ENCODE data around the gene FJX1. TPM values are rescaled to one million over a fixed set of nuclear protein-coding genes. Genes with fewer than 3 reads are reported as not detected.
A peak's percentile ranks its signal among the peaks of the same experiment; 100 is the strongest.
"Not testable (repeated sequence)": the region's sequence is repeated elsewhere in the genome, so short reads cannot be mapped to it uniquely, and the experiment has no call there.

The FJX1 gene
- total RNA-seq, 1 donor from 2014 or later, result 6.3 TPM

DNA sequence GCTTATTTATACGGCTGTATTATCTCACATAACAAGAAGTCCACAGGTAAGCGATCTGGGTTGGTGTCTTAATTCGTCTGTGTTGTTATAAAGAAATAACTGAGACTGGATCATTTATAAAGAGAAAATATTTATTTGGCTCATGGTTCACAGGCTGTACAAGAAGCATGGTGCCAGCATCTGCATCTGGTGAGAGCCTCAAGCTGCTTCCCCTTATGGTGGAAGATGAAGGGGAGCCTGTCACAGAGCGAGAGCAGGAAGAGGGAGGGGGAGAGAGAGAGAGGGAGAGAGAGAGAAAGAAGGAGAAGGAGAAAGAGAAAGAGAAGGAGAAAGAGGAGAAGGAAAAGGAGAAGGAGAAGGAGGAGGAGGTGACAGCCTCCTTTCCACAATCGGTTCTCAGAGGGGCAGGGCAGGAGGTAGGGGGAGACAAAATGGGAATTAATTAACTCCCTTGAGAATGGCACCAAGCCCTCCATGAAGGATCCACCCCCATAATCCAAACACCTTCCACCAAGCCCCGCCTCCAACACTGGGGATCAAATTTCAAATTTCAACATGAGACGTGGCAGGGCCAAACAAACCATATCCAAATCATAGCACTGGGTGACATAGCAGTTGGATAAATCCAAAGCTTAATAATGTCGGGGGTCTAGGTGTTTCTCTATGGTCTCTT is 29.3 kb downstream of the FJX1 start:
- no peaks in the 10 kb centered on the region for H3K4me1 ChIP-seq (ENCODE audit: control insufficient read depth in 3 of 3, insufficient read depth in 3 of 3, low read length in 3 of 3)
- no peak overlapping the region for H3K27ac ChIP-seq (ENCODE audit: low read depth, low read length)
- no peaks in the 10 kb centered on the region for H3K9me3 ChIP-seq (ENCODE audit: control insufficient read depth in 3 of 3, low read length in 3 of 3)
- no peaks in the 10 kb centered on the region for H3K36me3 ChIP-seq (ENCODE audit: control insufficient read depth in 3 of 3, insufficient read depth in 3 of 3, low read length in 3 of 3)
- no peak overlapping the region for H3K9ac ChIP-seq (ENCODE audit: low read depth in 1 of 3, low read length in 3 of 3)
- H3K27me3 ChIP-seq (ENCODE audit: control insufficient read depth in 3 of 3, insufficient read depth in 3 of 3, low read length in 3 of 3), result peaks cover 0 to 3% (median 0%) of the 10 kb centered on the region in 3 donors
- no peak overlapping the region for H3K4me3 ChIP-seq (ENCODE audit: low read length in 3 of 3)

DNA sequence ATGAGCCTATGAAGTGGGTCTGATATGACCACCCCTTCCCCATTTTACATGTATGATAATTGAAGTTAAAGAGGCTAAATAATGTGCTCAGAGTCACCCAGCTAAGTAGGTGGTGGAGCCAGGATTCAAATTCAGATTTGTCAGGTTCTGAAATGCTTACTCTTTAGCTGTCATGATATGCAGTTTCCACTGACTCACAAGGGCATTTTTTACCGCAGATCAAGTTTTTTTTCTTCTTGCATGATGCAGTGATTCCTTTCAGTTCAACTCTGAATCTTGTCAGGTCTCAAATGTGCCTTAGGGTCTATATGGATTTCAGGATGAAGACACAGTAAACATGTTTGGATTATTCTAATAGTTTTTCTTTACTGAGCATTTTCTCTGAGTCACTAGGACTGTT is 31.7 kb downstream of the FJX1 start:
- H3K27me3 ChIP-seq (ENCODE audit: control insufficient read depth in 3 of 3, insufficient read depth in 3 of 3, low read length in 3 of 3), result peaks cover 2 to 3% (median 3%) of the 10 kb centered on the region in 3 donors
- no peaks in the 10 kb centered on the region for H3K36me3 ChIP-seq (ENCODE audit: control insufficient read depth in 3 of 3, insufficient read depth in 3 of 3, low read length in 3 of 3)
- H3K9ac ChIP-seq (ENCODE audit: low read depth in 1 of 3, low read length in 3 of 3), result no peak overlapping the region
- no peaks in the 10 kb centered on the region for H3K9me3 ChIP-seq (ENCODE audit: control insufficient read depth in 3 of 3, low read length in 3 of 3)
- no peak overlapping the region for H3K27ac ChIP-seq (ENCODE audit: low read depth, low read length)
- H3K4me3 ChIP-seq (ENCODE audit: low read length in 3 of 3), result no peak overlapping the region
- H3K4me1 ChIP-seq (ENCODE audit: control insufficient read depth in 3 of 3, insufficient read depth in 3 of 3, low read length in 3 of 3), result no peaks in the 10 kb centered on the region

DNA sequence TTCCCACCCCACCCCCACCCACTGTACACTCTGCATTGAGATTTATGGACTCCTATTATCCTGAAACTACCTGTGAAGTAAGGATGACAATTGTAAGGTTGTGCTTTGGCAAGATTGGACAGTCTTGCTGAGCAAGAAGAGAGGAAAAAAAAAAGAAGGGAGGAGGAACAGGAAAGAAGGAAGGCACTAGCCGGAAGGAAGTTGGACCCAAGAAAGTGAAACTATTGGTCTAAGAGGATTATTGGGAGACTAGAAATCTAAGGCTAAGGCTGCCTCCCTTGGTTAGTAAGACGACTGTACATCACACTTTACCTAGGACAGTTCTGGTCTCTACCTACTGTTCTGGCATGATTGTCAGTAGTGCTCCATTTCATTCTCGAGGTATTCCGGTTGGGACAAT is 32.2 kb downstream of the FJX1 start:
- no peak overlapping the region for H3K9ac ChIP-seq (ENCODE audit: low read depth in 1 of 3, low read length in 3 of 3)
- peaks cover 0 to 3% (median 2%) of the 10 kb centered on the region in 3 donors for H3K27me3 ChIP-seq (ENCODE audit: control insufficient read depth in 3 of 3, insufficient read depth in 3 of 3, low read length in 3 of 3)
- H3K4me3 ChIP-seq (ENCODE audit: low read length in 3 of 3), result no peak overlapping the region
- no peak overlapping the region for H3K27ac ChIP-seq (ENCODE audit: low read depth, low read length)
- H3K36me3 ChIP-seq (ENCODE audit: control insufficient read depth in 3 of 3, insufficient read depth in 3 of 3, low read length in 3 of 3), result no peaks in the 10 kb centered on the region
- H3K4me1 ChIP-seq (ENCODE audit: control insufficient read depth in 3 of 3, insufficient read depth in 3 of 3, low read length in 3 of 3), result no peaks in the 10 kb centered on the region
- no peaks in the 10 kb centered on the region for H3K9me3 ChIP-seq (ENCODE audit: control insufficient read depth in 3 of 3, low read length in 3 of 3)

DNA sequence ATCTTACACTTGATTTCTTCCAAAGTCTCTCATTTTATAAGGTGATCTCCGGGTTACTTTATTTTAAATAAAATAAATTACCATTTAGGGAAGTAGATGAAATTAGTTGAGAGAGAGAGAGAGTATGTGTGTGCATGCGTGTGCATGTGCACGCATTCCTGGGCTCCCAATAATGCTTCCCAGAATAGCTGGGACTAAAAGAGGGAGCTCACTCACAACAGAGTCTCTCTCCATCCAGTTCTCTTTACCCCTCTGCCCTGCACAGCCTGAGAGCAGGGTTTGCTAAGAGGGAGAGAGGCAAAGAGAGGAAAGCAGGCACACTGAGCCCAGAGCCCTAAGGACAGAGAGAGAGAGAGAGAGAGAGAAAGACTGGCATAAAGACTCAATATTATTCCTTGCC is 33.0 kb downstream of the FJX1 start:
- Histone ChIP-seq H3K9me3 (ENCODE audit: control insufficient read depth in 3 of 3, low read length in 3 of 3) (no peaks in the 10 kb centered on the region), H3K27ac (ENCODE audit: low read depth, low read length) (no peak overlapping the region)

DNA sequence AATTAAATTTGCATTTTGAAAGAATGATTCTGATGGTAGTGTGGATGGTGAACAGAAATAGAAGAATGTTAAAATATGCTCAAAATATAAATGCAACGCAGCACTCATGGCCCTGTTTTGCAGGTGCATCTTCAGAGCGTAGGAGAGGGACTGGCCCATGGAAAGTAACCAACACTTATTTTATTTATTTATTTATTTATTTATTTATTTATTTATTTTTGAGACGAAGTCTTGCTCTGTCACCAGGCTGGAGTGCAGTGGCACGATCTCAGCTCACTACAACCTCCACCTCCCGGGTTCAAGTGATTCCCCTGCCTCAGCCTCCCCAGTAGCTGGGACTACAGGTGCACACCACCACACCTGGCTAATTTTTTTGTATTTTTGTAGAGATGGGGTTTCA is 34.5 kb downstream of the FJX1 start:
- H3K27ac ChIP-seq (ENCODE audit: low read depth, low read length); H3K4me3 ChIP-seq (ENCODE audit: low read length in 3 of 3); H3K4me1 ChIP-seq (ENCODE audit: control insufficient read depth in 3 of 3, insufficient read depth in 3 of 3, low read length in 3 of 3); H3K9me3 ChIP-seq (ENCODE audit: control insufficient read depth in 3 of 3, low read length in 3 of 3); H3K36me3 ChIP-seq (ENCODE audit: control insufficient read depth in 3 of 3, insufficient read depth in 3 of 3, low read length in 3 of 3); H3K9ac ChIP-seq (ENCODE audit: low read depth in 1 of 3, low read length in 3 of 3): not testable (repeated sequence)
- peaks cover 5 to 13% (median 8%) of the 10 kb centered on the region in 3 donors for H3K27me3 ChIP-seq (ENCODE audit: control insufficient read depth in 3 of 3, insufficient read depth in 3 of 3, low read length in 3 of 3)

More for the DNA sequence above, 33.0 kb downstream of the FJX1 start:
- Histone ChIP-seq H3K9ac (ENCODE audit: low read depth in 1 of 3, low read length in 3 of 3) (no peak overlapping the region), H3K27me3 (ENCODE audit: control insufficient read depth in 3 of 3, insufficient read depth in 3 of 3, low read length in 3 of 3) (peaks cover under 1 to 7% (median 3%) of the 10 kb centered on the region in 3 donors), H3K36me3 (ENCODE audit: control insufficient read depth in 3 of 3, insufficient read depth in 3 of 3, low read length in 3 of 3) (no peaks in the 10 kb centered on the region), H3K4me3 (ENCODE audit: low read length in 3 of 3) (no peak overlapping the region), H3K4me1 (ENCODE audit: control insufficient read depth in 3 of 3, insufficient read depth in 3 of 3, low read length in 3 of 3) (no peaks in the 10 kb centered on the region)

DNA sequence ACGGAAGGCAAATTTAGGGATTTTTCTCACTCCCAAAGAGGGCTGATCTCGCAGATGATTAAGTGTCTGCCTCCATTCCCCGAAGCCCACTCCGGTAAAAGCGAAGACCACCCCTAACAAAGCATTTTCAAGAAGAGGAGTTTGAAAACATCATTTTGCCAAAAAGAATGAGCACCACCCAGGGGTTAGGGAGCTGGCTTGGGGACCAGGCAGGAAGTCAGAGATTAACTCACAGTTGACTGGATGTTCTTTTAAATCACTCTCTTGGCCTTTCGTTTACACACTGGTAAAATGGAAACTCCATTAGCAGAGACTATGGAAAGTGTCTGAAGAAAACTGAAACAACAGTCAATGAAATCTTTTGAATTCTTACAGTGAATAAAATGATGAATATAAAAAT is 36.5 kb downstream of the FJX1 start:
- no peaks in the 10 kb centered on the region for H3K36me3 ChIP-seq (ENCODE audit: control insufficient read depth in 3 of 3, insufficient read depth in 3 of 3, low read length in 3 of 3)
- no peaks in the 10 kb centered on the region for H3K4me1 ChIP-seq (ENCODE audit: control insufficient read depth in 3 of 3, insufficient read depth in 3 of 3, low read length in 3 of 3)
- H3K9me3 ChIP-seq (ENCODE audit: control insufficient read depth in 3 of 3, low read length in 3 of 3), result no peaks in the 10 kb centered on the region
- no peak overlapping the region for H3K9ac ChIP-seq (ENCODE audit: low read depth in 1 of 3, low read length in 3 of 3)
- no peak overlapping the region for H3K4me3 ChIP-seq (ENCODE audit: low read length in 3 of 3)
- no peak overlapping the region for H3K27ac ChIP-seq (ENCODE audit: low read depth, low read length)
- peaks cover 5 to 13% (median 8%) of the 10 kb centered on the region in 3 donors for H3K27me3 ChIP-seq (ENCODE audit: control insufficient read depth in 3 of 3, insufficient read depth in 3 of 3, low read length in 3 of 3)

DNA sequence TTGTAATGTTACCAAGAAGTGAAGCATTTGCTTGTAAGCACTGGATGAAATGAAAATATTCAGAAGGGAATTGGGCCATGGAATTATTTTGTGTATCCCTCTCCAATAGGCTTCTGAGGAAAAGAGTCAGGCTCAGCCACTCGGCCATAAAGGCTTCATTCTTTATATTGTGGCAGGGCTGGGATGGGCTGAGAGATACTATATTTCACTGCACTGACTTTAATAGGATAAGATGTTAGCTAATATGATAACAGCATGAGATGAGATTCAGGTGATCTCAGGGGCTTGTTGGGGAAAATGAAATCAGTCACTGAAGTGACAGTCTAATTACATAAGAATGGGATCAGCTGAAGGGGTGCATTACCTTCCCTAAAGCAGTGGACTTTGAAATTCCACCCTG is 37.0 kb downstream of the FJX1 start:
- Histone ChIP-seq H3K4me1 (ENCODE audit: control insufficient read depth in 3 of 3, insufficient read depth in 3 of 3, low read length in 3 of 3) (no peaks in the 10 kb centered on the region), H3K4me3 (ENCODE audit: low read length in 3 of 3) (no peak overlapping the region), H3K9me3 (ENCODE audit: control insufficient read depth in 3 of 3, low read length in 3 of 3) (no peaks in the 10 kb centered on the region), H3K27me3 (ENCODE audit: control insufficient read depth in 3 of 3, insufficient read depth in 3 of 3, low read length in 3 of 3) (peaks cover 5 to 13% (median 8%) of the 10 kb centered on the region in 3 donors), H3K9ac (ENCODE audit: low read depth in 1 of 3, low read length in 3 of 3) (no peak overlapping the region), H3K36me3 (ENCODE audit: control insufficient read depth in 3 of 3, insufficient read depth in 3 of 3, low read length in 3 of 3) (no peaks in the 10 kb centered on the region), H3K27ac (ENCODE audit: low read depth, low read length) (no peak overlapping the region)

DNA sequence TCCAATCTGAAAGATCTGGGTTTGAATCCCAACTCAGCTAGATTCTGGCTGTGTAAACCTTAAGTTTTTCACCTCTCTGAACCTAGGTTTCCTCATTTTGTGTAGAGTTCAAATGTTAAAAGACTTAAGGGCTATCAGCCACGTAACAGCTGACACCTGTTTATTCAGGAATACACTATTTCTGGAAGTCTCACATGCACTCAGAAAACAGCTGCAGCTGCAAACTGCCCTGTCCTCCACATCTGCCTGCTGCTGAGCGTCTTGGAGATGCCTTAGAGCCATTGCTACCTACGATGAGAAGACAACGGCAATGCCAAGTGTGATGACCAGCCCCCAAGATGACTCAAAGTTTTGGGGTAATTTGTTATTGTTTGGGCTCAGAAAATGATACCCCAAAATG is 37.6 kb downstream of the FJX1 start:
- Histone ChIP-seq H3K4me3 (ENCODE audit: low read length in 3 of 3) (no peak overlapping the region), H3K27me3 (ENCODE audit: control insufficient read depth in 3 of 3, insufficient read depth in 3 of 3, low read length in 3 of 3) (peaks cover 5 to 13% (median 8%) of the 10 kb centered on the region in 3 donors), H3K36me3 (ENCODE audit: control insufficient read depth in 3 of 3, insufficient read depth in 3 of 3, low read length in 3 of 3) (no peaks in the 10 kb centered on the region), H3K9ac (ENCODE audit: low read depth in 1 of 3, low read length in 3 of 3) (no peak overlapping the region), H3K27ac (ENCODE audit: low read depth, low read length) (no peak overlapping the region), H3K9me3 (ENCODE audit: control insufficient read depth in 3 of 3, low read length in 3 of 3) (no peaks in the 10 kb centered on the region), H3K4me1 (ENCODE audit: control insufficient read depth in 3 of 3, insufficient read depth in 3 of 3, low read length in 3 of 3) (no peaks in the 10 kb centered on the region)

DNA sequence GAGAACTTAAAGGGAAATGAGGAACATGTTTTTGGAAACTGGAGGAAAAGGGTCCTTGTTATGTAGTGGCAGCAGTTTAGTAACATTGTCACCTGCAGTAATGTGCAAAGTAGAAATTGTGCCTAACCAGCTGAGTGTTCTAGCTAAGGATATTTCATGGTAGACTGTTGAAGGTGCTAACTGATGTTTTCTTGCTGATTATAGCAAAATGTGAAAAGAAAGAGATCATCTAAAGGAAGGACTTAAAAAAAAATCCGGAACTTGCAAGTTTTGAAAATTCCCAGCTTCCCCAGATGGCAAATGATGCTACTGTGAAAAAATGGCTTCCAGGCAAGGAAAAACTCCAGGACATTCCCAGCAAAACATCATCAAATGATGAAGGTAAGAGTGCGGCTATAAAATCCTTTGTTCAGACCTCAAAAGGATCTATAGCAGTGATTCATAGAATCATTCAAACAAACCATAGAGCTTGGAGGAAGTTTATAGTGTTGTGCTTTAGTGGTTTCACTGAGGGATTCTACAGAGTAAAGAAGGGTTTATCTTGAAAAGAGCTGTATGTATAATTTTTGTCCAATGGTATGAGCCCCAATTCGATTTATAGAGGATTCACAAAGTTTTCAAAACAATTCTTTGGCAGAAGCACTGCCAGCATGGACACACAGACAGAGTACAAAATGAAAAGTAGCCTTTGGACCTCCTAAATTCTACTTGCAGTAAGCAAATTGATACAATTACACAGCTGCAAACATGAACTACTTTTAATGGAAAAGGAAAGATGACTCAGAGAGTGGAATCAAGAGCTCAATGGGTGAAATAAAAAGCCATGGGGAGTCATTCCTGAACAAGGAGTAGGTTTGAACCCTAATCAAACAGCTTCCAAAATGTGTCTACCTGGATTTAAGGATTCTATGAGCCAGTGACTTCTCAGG is 40.0 kb downstream of the FJX1 start:
- H3K9me3 ChIP-seq (ENCODE audit: control insufficient read depth in 3 of 3, low read length in 3 of 3), result no peaks in the 10 kb centered on the region
- H3K27me3 ChIP-seq (ENCODE audit: control insufficient read depth in 3 of 3, insufficient read depth in 3 of 3, low read length in 3 of 3), result peaks cover 5 to 13% (median 8%) of the 10 kb centered on the region in 3 donors
- H3K27ac ChIP-seq (ENCODE audit: low read depth, low read length), result no peak overlapping the region
- H3K4me1 ChIP-seq (ENCODE audit: control insufficient read depth in 3 of 3, insufficient read depth in 3 of 3, low read length in 3 of 3), result peaks cover 9 to 15% (median 12%) of the 10 kb centered on the region in 3 donors
- no peak overlapping the region for H3K9ac ChIP-seq (ENCODE audit: low read depth in 1 of 3, low read length in 3 of 3)
- H3K36me3 ChIP-seq (ENCODE audit: control insufficient read depth in 3 of 3, insufficient read depth in 3 of 3, low read length in 3 of 3), result no peaks in the 10 kb centered on the region
- no peak overlapping the region for H3K4me3 ChIP-seq (ENCODE audit: low read length in 3 of 3)

DNA sequence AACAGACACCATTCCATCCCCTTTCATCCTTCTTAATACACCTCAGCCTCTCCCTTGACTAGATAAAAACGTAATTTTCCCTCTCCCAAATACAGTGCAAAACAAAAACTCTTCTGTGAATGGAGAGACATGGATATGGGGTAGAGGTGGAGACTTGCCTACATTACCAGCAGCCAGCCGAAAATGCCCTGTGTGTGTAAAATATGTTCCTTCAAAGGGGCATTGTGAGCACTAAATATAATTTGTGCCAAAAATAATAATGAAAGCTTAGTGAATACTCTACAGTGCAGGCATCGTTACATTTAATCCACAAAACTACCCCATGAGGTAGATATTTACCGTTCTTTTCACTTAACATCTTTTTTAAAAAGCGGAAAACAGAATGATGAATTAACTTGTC is 43.3 kb downstream of the FJX1 start:
- H3K27ac ChIP-seq (ENCODE audit: low read depth, low read length), result peak overlapping the region; percentile 95
- peak overlapping the region; percentile 95 to 98 (median 96) for H3K9ac ChIP-seq (ENCODE audit: low read depth in 1 of 3, low read length in 3 of 3)
- peak overlapping the region; percentile 98 to 99 (median 99) for H3K4me3 ChIP-seq (ENCODE audit: low read length in 3 of 3)
- peaks cover 18 to 20% (median 19%) of the 10 kb centered on the region in 3 donors for H3K4me1 ChIP-seq (ENCODE audit: control insufficient read depth in 3 of 3, insufficient read depth in 3 of 3, low read length in 3 of 3)
- H3K9me3 ChIP-seq (ENCODE audit: control insufficient read depth in 3 of 3, low read length in 3 of 3), result no peaks in the 10 kb centered on the region
- H3K36me3 ChIP-seq (ENCODE audit: control insufficient read depth in 3 of 3, insufficient read depth in 3 of 3, low read length in 3 of 3), result no peaks in the 10 kb centered on the region
- peaks cover 1 to 4% (median 3%) of the 10 kb centered on the region in 3 donors for H3K27me3 ChIP-seq (ENCODE audit: control insufficient read depth in 3 of 3, insufficient read depth in 3 of 3, low read length in 3 of 3)

Measured in skeletal muscle tissue (tissue), 4 donors.